T follicular helper cell (primary cell): ENCODE measurements around the gene RIMS1.

ENCODE experiments used
- DNase-seq: peaks from one replicate; pipeline ENCODE4 v3.0.0-alpha.2; 2020; ENCODE audit warnings: low read depth

Gene RIMS1

GRCh38 chr6:72238900-72239299 is 352.6 kb downstream of the RIMS1 start:
- no peak for DNase-seq

GRCh38 chr6:72245565-72245964 is 359.2 kb downstream of the RIMS1 start:
- DNase-seq = no peak

GRCh38 chr6:72246926-72247325 is 360.6 kb downstream of the RIMS1 start:
- DNase-seq = no peak

- DNase-seq = no peak
These were observed 362.3 kb downstream of the RIMS1 start for GRCh38 chr6:72248621-72249020.

- DNase-seq = no peak
These were observed 364.3 kb downstream of the RIMS1 start for GRCh38 chr6:72250664-72251063.

- DNase-seq = no peak
These were observed 374.1 kb downstream of the RIMS1 start for GRCh38 chr6:72260489-72260888.

GRCh38 chr6:72261554-72261953 is 375.2 kb downstream of the RIMS1 start:
- no peak for DNase-seq

GRCh38 chr6:72262254-72262653 is 375.9 kb downstream of the RIMS1 start:
- no peak for DNase-seq

GRCh38 chr6:72267470-72267869 is 381.1 kb downstream of the RIMS1 start:
- DNase-seq = no peak

GRCh38 chr6:72271531-72271930 is 385.2 kb downstream of the RIMS1 start:
- no peak for DNase-seq

- DNase-seq = no peak
These were observed 386.6 kb downstream of the RIMS1 start for GRCh38 chr6:72272958-72273357.

- no peak for DNase-seq
These were observed 389.5 kb downstream of the RIMS1 start for GRCh38 chr6:72275888-72276287.

- no peak for DNase-seq
These were observed 395.9 kb downstream of the RIMS1 start for GRCh38 chr6:72282201-72282600.

GRCh38 chr6:72283571-72283970 is 397.2 kb downstream of the RIMS1 start:
- DNase-seq = no peak

GRCh38 chr6:72286911-72287311 is 400.6 kb downstream of the RIMS1 start:
- DNase-seq = no peak

- DNase-seq = no peak
These were observed 401.5 kb downstream of the RIMS1 start for GRCh38 chr6:72287801-72288200.

- DNase-seq = no peak
These were observed 402.2 kb downstream of the RIMS1 start for GRCh38 chr6:72288592-72288991.

GRCh38 chr6:72290620-72291019 is 404.3 kb downstream of the RIMS1 start:
- no peak for DNase-seq

GRCh38 chr6:72296375-72296774 is 410.0 kb downstream of the RIMS1 start:
- no peak for DNase-seq

- DNase-seq = no peak
These were observed 419.6 kb downstream of the RIMS1 start for GRCh38 chr6:72305971-72306370.

GRCh38 chr6:72316675-72317380 is 430.5 kb downstream of the RIMS1 start:
- no peak for DNase-seq

GRCh38 chr6:72321788-72322187 is 435.4 kb downstream of the RIMS1 start:
- no peak for DNase-seq

- no peak for DNase-seq
These were observed 436.4 kb downstream of the RIMS1 start for GRCh38 chr6:72322771-72323170.

- DNase-seq = no peak
These were observed 438.2 kb downstream of the RIMS1 start for GRCh38 chr6:72324591-72324990.
